Measurements from ENCODE around the gene PDZD2.

The PDZD2 gene

DNA sequence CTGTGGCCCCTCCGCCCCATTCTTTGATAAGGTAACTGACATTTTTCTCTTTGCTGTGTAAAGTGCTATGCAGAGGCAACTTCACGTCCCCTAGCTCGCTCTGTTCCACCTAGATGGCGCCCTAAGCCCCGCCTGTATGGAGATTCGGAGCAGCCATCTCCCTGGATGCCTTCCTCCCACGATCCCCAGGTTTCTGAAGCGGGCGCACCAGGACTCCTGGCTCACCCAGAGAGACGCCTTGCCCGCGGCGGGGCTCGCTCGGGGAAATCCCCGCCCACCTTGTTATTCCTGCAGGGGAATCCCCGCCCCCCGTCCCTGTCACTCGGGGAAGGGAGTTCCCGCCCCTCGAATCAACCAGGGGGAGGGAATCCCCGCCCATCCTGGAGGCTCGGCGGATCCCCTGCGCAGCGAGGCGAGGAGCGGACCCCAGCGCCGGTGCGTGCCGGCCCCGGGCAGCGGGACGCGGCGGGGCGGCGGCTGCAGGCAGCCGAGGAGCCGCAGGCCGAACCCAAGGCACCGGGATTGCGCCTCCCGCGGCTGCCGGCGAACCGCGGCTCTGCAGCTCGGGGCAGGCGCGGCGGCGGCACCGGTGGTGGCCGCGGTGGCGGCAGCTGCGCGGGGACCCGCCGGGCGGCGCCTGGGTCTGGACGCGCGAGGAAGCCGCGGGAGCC is at the start of gene PDZD2:
Gene PDZD2 (plus strand): TSS at position 384 of the 671 bp plus-strand sequence.
- TF ChIP-seq, protein P1, sequence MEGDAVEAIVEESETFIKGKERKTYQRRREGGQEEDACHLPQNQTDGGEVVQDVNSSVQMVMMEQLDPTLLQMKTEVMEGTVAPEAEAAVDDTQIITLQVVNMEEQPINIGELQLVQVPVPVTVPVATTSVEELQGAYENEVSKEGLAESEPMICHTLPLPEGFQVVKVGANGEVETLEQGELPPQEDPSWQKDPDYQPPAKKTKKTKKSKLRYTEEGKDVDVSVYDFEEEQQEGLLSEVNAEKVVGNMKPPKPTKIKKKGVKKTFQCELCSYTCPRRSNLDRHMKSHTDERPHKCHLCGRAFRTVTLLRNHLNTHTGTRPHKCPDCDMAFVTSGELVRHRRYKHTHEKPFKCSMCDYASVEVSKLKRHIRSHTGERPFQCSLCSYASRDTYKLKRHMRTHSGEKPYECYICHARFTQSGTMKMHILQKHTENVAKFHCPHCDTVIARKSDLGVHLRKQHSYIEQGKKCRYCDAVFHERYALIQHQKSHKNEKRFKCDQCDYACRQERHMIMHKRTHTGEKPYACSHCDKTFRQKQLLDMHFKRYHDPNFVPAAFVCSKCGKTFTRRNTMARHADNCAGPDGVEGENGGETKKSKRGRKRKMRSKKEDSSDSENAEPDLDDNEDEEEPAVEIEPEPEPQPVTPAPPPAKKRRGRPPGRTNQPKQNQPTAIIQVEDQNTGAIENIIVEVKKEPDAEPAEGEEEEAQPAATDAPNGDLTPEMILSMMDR (IDR thresholded peaks at IDR 0.05; ENCODE audit: low read depth, low read length, poor library complexity, severe bottlenecking) = peak; percentile 62
- no peak for TF ChIP-seq EZH2phosphoT487 (IDR thresholded peaks at IDR 0.05; ENCODE audit: borderline replicate concordance, low read length)

DNA sequence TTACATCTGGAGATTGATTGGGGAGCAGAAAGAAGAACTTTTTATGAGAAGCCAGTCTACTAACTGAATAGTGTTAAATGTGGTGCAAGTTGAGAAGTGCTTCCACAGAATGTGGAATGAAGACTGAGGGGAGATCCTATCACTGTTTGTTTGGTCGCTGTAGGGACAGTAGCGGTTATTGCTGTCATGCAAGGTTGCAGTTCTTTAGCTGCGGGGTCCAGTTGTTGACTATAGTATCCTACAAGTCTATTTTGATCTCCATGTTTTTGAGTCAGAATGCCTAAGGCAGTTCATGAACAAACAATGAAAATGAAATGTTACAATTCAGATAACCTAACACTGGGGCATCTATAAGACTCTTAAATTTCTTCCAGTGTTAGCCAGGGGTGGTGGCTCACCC is 45.3 kb upstream of the PDZD2 start:
- Histone ChIP-seq H3K27ac (ENCODE audit: low read depth, low read length) (no peak overlapping the region), H4K20me1 (ENCODE audit: control insufficient read depth, insufficient read depth, low read depth, low read length) (no peaks in the 10 kb centered on the region), H3F3A (ENCODE audit: control insufficient read depth, insufficient read depth) (no peaks in the 10 kb centered on the region), H3K4me1 (ENCODE audit: control insufficient read depth, low read length) (no peaks in the 10 kb centered on the region; the same call in 1 of the 2 replicates), H3K36me3 (ENCODE audit: control insufficient read depth, low read length) (no peaks in the 10 kb centered on the region), H3K9me3 (ENCODE audit: control insufficient read depth, insufficient read depth, low read length) (no peaks in the 10 kb centered on the region), H3K79me2 (ENCODE audit: control insufficient read depth, low read length) (no peaks in the 10 kb centered on the region), H3K4me3 (ENCODE audit: low read length) (no peak overlapping the region), H3K4me2 (ENCODE audit: low read length) (no peak overlapping the region), H3K9me2 (replicated peaks; ENCODE audit: control insufficient read depth, low read length) (no peaks in the 10 kb centered on the region), H3K27me3 (ENCODE audit: control insufficient read depth, low read length) (peaks cover 6% of the 10 kb centered on the region)
- TF ChIP-seq, protein P1 (IDR thresholded peaks at IDR 0.05; ENCODE audit: low read depth, low read length, poor library complexity, severe bottlenecking) = no peak
- TF ChIP-seq EZH2phosphoT487 (IDR thresholded peaks at IDR 0.05; ENCODE audit: borderline replicate concordance, low read length) = no peak

More for the DNA sequence above, at the start of gene PDZD2:
- Histone ChIP-seq H3K4me1 (ENCODE audit: control insufficient read depth, low read length) (peaks cover 6% of the 10 kb centered on the region; the same call in 1 of the 2 replicates), H3K36me3 (ENCODE audit: control insufficient read depth, low read length) (no peaks in the 10 kb centered on the region), H3K9me3 (ENCODE audit: control insufficient read depth, insufficient read depth, low read length) (no peaks in the 10 kb centered on the region), H4K20me1 (ENCODE audit: control insufficient read depth, insufficient read depth, low read depth, low read length) (no peaks in the 10 kb centered on the region), H3K27ac (ENCODE audit: low read depth, low read length) (no peak within 1 kb of the TSS), H3F3A (ENCODE audit: control insufficient read depth, insufficient read depth) (no peaks in the 10 kb centered on the region), H3K9me2 (replicated peaks; ENCODE audit: control insufficient read depth, low read length) (no peaks in the 10 kb centered on the region), H3K4me3 (ENCODE audit: low read length) (peak within 1 kb of the TSS; percentile 70), H3K27me3 (ENCODE audit: control insufficient read depth, low read length) (peaks cover 52% of the 10 kb centered on the region), H3K4me2 (ENCODE audit: low read length) (peak within 1 kb of the TSS; percentile 66), H3K79me2 (ENCODE audit: control insufficient read depth, low read length) (no peaks in the 10 kb centered on the region)

DNA sequence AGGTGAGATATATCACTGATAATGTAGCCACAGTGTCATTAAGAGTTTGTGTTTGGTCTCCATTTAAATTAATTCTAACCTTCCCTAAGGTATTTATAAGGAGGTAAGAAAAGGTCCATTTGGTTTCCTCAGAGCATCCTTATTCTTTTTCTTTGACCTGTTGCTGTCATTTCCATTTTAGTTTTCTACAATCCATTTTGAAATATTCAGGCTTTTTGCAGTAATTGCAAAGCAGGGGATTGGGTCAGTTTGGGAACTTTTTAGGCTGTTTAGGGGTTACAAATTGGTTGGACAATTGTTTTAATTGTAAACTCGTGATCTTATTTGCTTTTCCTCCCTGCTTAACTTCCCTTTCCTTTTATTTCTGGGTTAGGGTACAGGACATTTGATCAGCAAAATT is 42.6 kb upstream of the PDZD2 start:
- Histone ChIP-seq H3K36me3 (ENCODE audit: control insufficient read depth, low read length) (no peaks in the 10 kb centered on the region), H3K79me2 (ENCODE audit: control insufficient read depth, low read length) (no peaks in the 10 kb centered on the region), H4K20me1 (ENCODE audit: control insufficient read depth, insufficient read depth, low read depth, low read length) (no peaks in the 10 kb centered on the region), H3K27me3 (ENCODE audit: control insufficient read depth, low read length) (peaks cover 6% of the 10 kb centered on the region), H3K9me3 (ENCODE audit: control insufficient read depth, insufficient read depth, low read length) (no peaks in the 10 kb centered on the region), H3K4me3 (ENCODE audit: low read length) (no peak overlapping the region), H3K4me2 (ENCODE audit: low read length) (no peak overlapping the region), H3F3A (ENCODE audit: control insufficient read depth, insufficient read depth) (no peaks in the 10 kb centered on the region), H3K9me2 (replicated peaks; ENCODE audit: control insufficient read depth, low read length) (no peaks in the 10 kb centered on the region), H3K4me1 (ENCODE audit: control insufficient read depth, low read length) (peaks cover 4% of the 10 kb centered on the region), H3K27ac (ENCODE audit: low read depth, low read length) (no peak overlapping the region)
- TF ChIP-seq, protein P1 (IDR thresholded peaks at IDR 0.05; ENCODE audit: low read depth, low read length, poor library complexity, severe bottlenecking) = no peak
- no peak for TF ChIP-seq EZH2phosphoT487 (IDR thresholded peaks at IDR 0.05; ENCODE audit: borderline replicate concordance, low read length)

Data from DOHH2 (cell line).